PC-3 (cell line): ENCODE measurements around the gene TRIM45.
A peak's percentile ranks its signal among the peaks of the same experiment; 100 is the strongest.

ENCODE experiments used
- EZH2 ChIP-seq: fragments of 300-600 bp; sonication (generic); IDR thresholded peaks from one replicate; pipeline ENCODE4 v1.6.1; 2017; ENCODE audit warnings: antibody characterized with exemption, mild to moderate bottlenecking, low read length; ENCODE audit not compliant: unreplicated experiment
- EZH2phosphoT487 ChIP-seq: fragments of 300-600 bp; sonication (generic); IDR thresholded peaks from 2 replicates; pipeline ENCODE4 v1.6.1; 2018; ENCODE audit warnings: mild to moderate bottlenecking, antibody characterized with exemption, low read length, borderline replicate concordance
- TF ChIP-seq, protein P1 (sequence below): fragments of 300-600 bp; sonication (generic); conservative IDR thresholded peaks from 2 replicates; pipeline ENCODE4 v1.5.1; 2017; ENCODE audit warnings: antibody characterized with exemption, low read depth, mild to moderate bottlenecking, low read length

DNA sequence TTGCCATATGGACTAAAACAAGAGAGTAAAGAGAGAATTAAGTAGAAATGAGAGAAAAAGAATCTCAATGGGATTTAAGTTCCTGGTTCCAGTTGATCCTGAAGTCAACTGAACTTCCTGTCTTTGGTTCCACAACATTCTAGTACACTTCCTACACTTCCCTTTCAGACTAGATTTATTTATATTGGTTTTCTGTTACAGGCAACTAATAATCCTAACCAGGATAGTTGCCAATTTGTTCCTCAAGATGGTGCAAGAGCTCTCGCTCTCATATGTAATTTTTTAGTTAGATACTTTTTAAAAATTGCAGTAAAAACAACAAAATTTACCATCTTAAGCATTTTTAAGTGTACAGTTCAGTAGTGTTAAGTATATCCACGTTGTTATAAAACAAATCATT, 28.8 kb upstream of the TRIM45 start:
- TF ChIP-seq, protein P1, sequence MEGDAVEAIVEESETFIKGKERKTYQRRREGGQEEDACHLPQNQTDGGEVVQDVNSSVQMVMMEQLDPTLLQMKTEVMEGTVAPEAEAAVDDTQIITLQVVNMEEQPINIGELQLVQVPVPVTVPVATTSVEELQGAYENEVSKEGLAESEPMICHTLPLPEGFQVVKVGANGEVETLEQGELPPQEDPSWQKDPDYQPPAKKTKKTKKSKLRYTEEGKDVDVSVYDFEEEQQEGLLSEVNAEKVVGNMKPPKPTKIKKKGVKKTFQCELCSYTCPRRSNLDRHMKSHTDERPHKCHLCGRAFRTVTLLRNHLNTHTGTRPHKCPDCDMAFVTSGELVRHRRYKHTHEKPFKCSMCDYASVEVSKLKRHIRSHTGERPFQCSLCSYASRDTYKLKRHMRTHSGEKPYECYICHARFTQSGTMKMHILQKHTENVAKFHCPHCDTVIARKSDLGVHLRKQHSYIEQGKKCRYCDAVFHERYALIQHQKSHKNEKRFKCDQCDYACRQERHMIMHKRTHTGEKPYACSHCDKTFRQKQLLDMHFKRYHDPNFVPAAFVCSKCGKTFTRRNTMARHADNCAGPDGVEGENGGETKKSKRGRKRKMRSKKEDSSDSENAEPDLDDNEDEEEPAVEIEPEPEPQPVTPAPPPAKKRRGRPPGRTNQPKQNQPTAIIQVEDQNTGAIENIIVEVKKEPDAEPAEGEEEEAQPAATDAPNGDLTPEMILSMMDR, result 0 out of 2 replicates have a peak, but pooled peaks have one; percentile 34
- TF ChIP-seq EZH2, result no peak
- no peak for TF ChIP-seq EZH2phosphoT487
